ENCODE measurements around the gene SRCAP. TPM values are rescaled to one million over a fixed set of nuclear protein-coding genes. Genes with fewer than 3 reads are reported as not detected.

SRCAP gene
- total RNA-seq, 1 experiment from 2014 or later, result 116 TPM

DNA sequence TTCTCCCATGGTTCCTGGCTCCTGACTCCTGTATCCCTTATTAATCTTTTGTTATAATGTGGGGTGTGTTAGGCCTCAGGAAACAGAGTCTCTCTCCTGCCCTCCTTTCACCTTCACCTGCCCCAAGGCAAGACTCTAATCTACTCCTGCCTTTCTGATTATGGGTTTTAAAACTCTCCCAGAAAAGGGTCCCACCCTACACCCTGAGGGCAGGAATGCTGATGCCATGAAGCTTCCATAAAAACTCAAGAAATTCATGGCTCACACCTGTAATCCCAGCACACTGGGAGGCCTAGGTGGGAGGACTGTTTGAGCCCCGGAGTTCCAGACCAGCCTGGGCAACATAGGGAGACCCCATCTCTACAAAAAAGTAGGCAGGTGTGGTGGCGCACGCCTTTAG, 18.6 kb upstream of the SRCAP start:
- Histone ChIP-seq H3K36me3 (ENCODE audit: low read depth) (no peaks in the 10 kb centered on the region), H3K4me1 (replicated peaks; ENCODE audit: insufficient read depth) (no peaks in the 10 kb centered on the region), H3F3A (ENCODE audit: insufficient read depth, low read depth) (no peaks in the 10 kb centered on the region), H3K27me3 (ENCODE audit: insufficient read depth, low read depth) (no peaks in the 10 kb centered on the region), H3K9me2 (ENCODE audit: insufficient read depth) (no peaks in the 10 kb centered on the region), H3K4me2 (no peak overlapping the region), H3K4me3 (no peak overlapping the region), H2AFZ (no peak overlapping the region), H3K9me3 (ENCODE audit: insufficient read depth, low read depth) (no peaks in the 10 kb centered on the region), H4K20me1 (ENCODE audit: insufficient read depth) (no peaks in the 10 kb centered on the region), H3K79me2 (ENCODE audit: low read depth) (no peaks in the 10 kb centered on the region), H3K27ac (no peak overlapping the region)
- intact Hi-C loops (cut with micrococcal nuclease; ENCODE audit: unreplicated experiment), result no loop called here
- TF ChIP-seq EZH2 (IDR thresholded peaks at IDR 0.05; ENCODE audit: low read depth), result no peak
- TF ChIP-seq, protein P1, sequence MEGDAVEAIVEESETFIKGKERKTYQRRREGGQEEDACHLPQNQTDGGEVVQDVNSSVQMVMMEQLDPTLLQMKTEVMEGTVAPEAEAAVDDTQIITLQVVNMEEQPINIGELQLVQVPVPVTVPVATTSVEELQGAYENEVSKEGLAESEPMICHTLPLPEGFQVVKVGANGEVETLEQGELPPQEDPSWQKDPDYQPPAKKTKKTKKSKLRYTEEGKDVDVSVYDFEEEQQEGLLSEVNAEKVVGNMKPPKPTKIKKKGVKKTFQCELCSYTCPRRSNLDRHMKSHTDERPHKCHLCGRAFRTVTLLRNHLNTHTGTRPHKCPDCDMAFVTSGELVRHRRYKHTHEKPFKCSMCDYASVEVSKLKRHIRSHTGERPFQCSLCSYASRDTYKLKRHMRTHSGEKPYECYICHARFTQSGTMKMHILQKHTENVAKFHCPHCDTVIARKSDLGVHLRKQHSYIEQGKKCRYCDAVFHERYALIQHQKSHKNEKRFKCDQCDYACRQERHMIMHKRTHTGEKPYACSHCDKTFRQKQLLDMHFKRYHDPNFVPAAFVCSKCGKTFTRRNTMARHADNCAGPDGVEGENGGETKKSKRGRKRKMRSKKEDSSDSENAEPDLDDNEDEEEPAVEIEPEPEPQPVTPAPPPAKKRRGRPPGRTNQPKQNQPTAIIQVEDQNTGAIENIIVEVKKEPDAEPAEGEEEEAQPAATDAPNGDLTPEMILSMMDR (conservative IDR thresholded peaks at IDR 0.05), result no peak
- ChIA-PET CTCF (interaction anchor here (0.6 kb wide), 1 partner anchor 640 kb away, joined by 6 read pairs; no protein-coding TSS in a partner anchor), POLR2A (ENCODE audit: unreplicated experiment) (no interaction called here)
- no TSS peak for BruUV-seq (replicated peaks)
- no peak for DNase-seq

DNA sequence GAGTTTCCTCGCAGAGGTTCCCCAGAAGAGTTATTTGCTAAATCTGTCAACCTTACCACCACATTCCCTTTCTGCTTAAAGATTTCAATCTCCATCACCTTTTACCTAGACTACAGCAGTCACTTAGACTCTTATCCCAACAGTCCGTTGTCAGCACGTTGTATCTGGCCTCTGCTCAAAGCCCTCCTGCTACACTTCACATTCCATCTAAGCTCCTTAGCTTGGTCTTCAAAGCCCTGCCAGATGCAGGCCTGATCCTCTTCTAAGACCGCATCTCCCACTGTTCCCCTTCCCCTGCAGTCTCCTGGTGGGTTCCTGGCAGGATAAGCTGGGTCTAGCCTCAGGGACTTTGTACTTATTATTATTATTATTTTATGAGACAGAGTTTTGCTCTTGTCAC, 10.3 kb upstream of the SRCAP start:
- no peaks in the 10 kb centered on the region for H3K79me2 ChIP-seq (ENCODE audit: low read depth)
- H3K4me3 ChIP-seq, result no peak overlapping the region
- no peaks in the 10 kb centered on the region for H3K9me2 ChIP-seq (ENCODE audit: insufficient read depth)
- H3F3A ChIP-seq (ENCODE audit: insufficient read depth, low read depth), result peaks cover 10% of the 10 kb centered on the region; the same call in 1 of the 2 replicates
- no peaks in the 10 kb centered on the region for H3K9me3 ChIP-seq (ENCODE audit: insufficient read depth, low read depth)
- no peaks in the 10 kb centered on the region for H3K27me3 ChIP-seq (ENCODE audit: insufficient read depth, low read depth)
- intact Hi-C loops (cut with micrococcal nuclease; ENCODE audit: unreplicated experiment), result no loop called here
- CTCF ChIA-PET, result no interaction called here
- no peaks in the 10 kb centered on the region for H3K36me3 ChIP-seq (ENCODE audit: low read depth)
- TF ChIP-seq, protein P1 (conservative IDR thresholded peaks at IDR 0.05), result no peak
- no peak for TF ChIP-seq EZH2 (IDR thresholded peaks at IDR 0.05; ENCODE audit: low read depth)
- POLR2A ChIA-PET (ENCODE audit: unreplicated experiment), result interaction anchor here (0.5 kb wide), 1 partner anchor 164 kb away, joined by 5 read pairs; no protein-coding TSS in a partner anchor
- H2AFZ ChIP-seq, result no peak overlapping the region
- H3K27ac ChIP-seq, result no peak overlapping the region
- no peaks in the 10 kb centered on the region for H4K20me1 ChIP-seq (ENCODE audit: insufficient read depth)
- no TSS peak for BruUV-seq (replicated peaks)
- no peak overlapping the region for H3K4me2 ChIP-seq
- DNase-seq, result no peak
- no peaks in the 10 kb centered on the region for H3K4me1 ChIP-seq (replicated peaks; ENCODE audit: insufficient read depth)

DNA sequence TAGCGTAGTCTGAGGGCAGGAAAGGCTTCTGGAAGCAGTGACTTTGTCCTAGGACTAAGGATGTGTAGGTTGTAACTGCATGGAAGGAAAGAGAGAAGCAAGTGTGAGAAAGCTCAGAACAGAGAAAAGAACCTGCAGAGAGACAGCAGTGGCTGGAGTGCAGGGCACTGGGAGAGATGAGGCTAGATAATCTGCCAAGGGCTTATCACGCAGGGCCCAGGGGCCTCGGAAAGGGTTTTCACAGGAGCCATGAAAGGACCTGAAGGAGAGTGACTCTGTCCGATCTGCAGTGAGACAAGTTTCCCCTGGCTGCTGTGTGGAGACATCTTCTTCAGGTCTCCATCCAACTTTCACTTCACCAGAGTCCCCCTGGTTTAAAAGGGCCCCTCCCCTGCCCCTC, 7.1 kb upstream of the SRCAP start:
- H3K79me2 ChIP-seq (ENCODE audit: low read depth), result no peaks in the 10 kb centered on the region
- TF ChIP-seq, protein P1 (conservative IDR thresholded peaks at IDR 0.05), result no peak
- TF ChIP-seq EZH2 (IDR thresholded peaks at IDR 0.05; ENCODE audit: low read depth), result no peak

More for the DNA sequence above, 7.1 kb upstream of the SRCAP start:
- Histone ChIP-seq H3K4me1 (replicated peaks; ENCODE audit: insufficient read depth) (peaks cover 1% of the 10 kb centered on the region; the same call in 1 of the 2 replicates), H3F3A (ENCODE audit: insufficient read depth, low read depth) (peaks cover 10% of the 10 kb centered on the region; the same call in 1 of the 2 replicates), H3K4me3 (no peak overlapping the region), H4K20me1 (ENCODE audit: insufficient read depth) (no peaks in the 10 kb centered on the region), H3K27me3 (ENCODE audit: insufficient read depth, low read depth) (no peaks in the 10 kb centered on the region), H3K4me2 (no peak overlapping the region), H3K27ac (no peak overlapping the region), H3K9me3 (ENCODE audit: insufficient read depth, low read depth) (no peaks in the 10 kb centered on the region), H3K9me2 (ENCODE audit: insufficient read depth) (no peaks in the 10 kb centered on the region), H2AFZ (no peak overlapping the region), H3K36me3 (ENCODE audit: low read depth) (no peaks in the 10 kb centered on the region)
- ChIA-PET POLR2A (ENCODE audit: unreplicated experiment) (no interaction called here), CTCF (no interaction called here)
- intact Hi-C loops (cut with micrococcal nuclease; ENCODE audit: unreplicated experiment), result no loop called here
- BruUV-seq (replicated peaks), result no TSS peak
- DNase-seq, result no peak

Data from PC-9 (cell line).